NCI-H69 (cell line): Measurements from ENCODE around the gene NT5C2.
"Not testable (repeated sequence)": the region's sequence is repeated elsewhere in the genome, so short reads cannot be mapped to it uniquely, and the experiment has no call there.

Source experiments
- DNase-seq: peaks from one replicate; lab custom pipeline; 2025; lab: John Stamatoyannopoulos, UW

The NT5C2 gene

DNA sequence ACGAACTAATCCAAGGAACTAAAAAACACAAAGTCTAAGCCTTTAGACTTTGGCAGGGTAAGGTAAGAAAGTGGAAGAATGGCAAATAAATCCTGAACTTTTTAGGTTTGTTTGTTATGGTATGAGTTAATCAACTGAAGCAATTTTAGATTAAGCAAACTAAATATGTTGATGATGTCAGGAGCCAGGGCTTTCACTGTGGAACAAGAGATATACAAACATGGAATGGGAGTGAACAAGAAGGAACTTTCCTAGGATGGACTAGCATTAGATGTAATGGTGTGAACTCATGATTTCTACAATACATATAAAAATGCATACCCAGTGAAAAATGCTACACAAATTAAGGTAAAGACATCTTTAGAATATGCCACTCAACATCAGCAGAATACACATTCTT lies 35.8 kb downstream of the NT5C2 start:
- DNase-seq = no peak

DNA sequence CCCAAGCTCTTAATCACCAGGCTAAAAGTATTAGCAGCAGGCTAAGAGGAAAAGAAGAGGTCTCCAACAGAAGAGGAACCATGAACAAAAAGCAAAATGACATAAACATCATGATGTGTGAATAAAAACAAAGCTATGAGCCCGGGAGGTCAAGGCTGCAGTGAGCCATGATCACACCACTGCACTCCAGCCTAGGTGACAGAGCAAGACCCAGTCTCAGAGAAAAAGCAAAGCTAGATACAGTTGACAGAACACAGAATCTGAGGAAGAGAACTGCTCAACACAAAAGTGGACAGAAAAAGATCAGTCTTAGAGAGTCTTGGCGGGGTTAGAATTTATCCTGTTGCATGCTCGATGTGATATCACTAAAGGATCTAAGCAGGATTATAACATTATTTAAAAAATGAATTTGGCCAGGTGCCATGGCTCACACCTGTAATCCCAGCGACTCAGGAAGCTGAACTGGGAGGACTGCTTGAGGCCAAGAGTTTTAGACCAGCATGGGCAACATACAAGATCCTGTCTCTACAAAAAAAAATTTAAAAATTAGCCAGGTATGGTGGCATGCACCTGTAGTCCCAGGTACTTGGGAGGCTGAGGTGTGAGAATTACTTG lies 37.5 kb downstream of the NT5C2 start:
- peak; percentile 14 for DNase-seq

- DNase-seq = peak; percentile 64
Measured at GRCh38 chr10:103154521-103155299, 38.4 kb downstream of the NT5C2 start.

GRCh38 chr10:103153302-103154197 lies 39.5 kb downstream of the NT5C2 start:
- peak; percentile 51 for DNase-seq

- DNase-seq = no peak
Measured at GRCh38 chr10:103149991-103150622, 43.0 kb downstream of the NT5C2 start.

- no peak for DNase-seq
Measured at GRCh38 chr10:103147645-103148044, 45.4 kb downstream of the NT5C2 start.

GRCh38 chr10:103145860-103146466 lies 47.1 kb downstream of the NT5C2 start:
- DNase-seq = peak; percentile 44

GRCh38 chr10:103145046-103145445 lies 48.0 kb downstream of the NT5C2 start:
- DNase-seq = no peak

GRCh38 chr10:103144041-103144440 lies 49.0 kb downstream of the NT5C2 start:
- no peak for DNase-seq

DNA sequence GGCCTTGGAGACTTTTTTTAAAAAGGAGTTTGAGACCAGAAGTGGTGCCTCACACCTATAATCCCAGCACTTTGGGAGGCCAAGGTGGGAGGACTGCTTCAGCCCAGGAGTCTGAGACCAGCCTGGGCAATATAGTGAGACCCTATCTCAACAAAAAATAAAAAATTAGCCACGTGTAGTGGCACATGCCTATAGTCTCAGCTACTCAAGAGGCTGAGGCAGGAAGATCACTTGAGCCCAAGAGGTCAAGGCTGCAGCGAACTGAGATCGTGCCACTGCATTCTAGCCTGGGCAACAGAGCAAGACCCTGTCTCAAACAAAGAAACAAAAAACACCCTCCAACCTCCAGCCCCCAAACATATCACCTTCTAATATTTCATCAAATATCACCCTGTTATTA lies 49.4 kb downstream of the NT5C2 start:
- not testable (repeated sequence) for DNase-seq

DNA sequence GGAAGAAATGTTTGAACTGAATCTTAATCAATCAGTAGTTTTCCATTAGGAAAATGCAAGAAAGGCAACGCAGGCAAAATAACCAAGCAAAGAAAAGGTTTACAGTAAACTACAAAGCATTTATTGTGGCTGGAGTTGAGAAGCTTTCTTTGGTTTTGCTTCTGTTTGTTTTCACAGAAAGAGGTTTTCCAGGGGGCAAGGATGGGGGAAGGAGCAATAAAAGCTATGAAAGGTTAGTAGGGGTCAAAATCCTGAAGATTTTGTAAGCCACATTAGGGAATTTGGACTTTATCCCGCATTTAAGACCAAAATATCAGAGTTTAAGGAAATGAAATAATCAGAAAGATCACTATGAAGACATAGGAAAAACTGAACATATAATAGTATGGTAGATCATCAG lies 51.1 kb downstream of the NT5C2 start:
- DNase-seq = no peak

DNA sequence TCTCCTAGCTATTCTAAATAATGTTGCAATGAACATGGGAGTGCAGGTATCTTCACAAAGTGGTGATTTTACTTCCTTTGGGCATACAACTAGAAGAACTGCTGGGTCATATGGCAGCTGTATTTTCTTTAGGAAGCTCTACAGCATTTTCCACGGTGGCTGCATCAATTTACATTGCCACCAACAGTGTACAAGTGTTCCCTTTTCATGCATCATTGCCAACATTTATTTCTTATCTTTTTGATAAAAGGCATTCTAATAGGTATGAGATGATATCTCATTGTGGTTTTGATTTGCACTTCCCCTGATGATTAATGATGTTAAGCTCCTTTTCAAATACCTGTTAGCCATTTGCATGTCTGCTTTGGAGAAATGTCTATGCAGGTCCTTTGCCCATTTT lies 52.6 kb downstream of the NT5C2 start:
- no peak for DNase-seq

DNA sequence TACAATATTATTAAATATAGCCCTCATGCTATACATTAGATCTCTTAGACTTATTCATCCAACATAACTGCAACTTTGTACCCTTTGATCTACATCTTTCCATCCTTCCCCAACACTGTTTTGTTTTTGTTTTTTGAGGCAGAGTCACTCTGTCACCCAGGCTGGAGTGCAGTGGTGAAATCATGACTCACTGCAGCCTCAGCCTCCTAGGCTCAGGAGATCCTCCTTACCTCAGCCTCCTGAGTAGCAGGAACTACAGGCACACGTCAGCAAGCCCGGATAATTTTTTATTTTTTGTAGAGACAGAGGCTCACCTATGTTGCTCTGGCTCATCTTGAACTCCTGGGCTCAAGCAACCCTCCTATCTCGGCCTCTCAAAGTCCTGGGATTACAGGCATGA lies 53.3 kb downstream of the NT5C2 start:
- DNase-seq = no peak

GRCh38 chr10:103135168-103135567 lies 57.9 kb downstream of the NT5C2 start:
- DNase-seq = not testable (repeated sequence)

DNA sequence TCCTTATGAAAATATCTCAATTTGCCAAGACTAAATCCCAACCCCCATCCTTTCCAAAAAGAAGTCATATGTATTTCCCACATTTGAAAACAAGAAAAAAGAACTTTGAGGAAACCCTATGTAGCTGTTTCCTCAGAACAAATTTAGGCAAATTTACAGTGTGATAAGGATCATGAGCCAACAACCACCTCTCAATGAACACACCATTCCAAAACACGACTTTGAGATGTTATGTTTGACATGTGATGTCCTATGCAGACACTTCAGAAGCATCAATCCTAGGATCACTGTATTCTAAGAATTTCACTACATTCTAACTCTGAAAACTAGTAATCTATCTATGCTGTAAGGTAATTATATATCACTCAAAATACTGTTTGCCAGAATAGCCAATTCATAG lies 62.2 kb downstream of the NT5C2 start:
- no peak for DNase-seq

DNA sequence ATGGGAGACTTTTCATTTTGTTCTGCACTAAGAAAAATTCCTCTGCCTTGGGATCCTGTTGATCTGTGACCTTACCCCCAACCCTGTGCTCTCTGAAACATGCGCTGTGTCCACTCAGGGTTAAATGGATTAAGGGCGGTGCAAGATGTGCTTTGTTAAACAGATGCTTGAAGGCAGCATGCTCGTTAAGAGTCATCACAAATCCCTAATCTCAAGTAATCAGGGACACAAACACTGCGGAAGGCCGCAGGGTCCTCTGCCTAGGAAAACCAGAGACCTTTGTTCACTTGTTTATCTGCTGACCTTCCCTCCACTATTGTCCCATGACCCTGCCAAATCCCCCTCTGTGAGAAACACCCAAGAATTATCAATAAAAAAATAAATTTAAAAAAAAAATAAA lies 62.9 kb downstream of the NT5C2 start:
- DNase-seq = not testable (repeated sequence)

DNA sequence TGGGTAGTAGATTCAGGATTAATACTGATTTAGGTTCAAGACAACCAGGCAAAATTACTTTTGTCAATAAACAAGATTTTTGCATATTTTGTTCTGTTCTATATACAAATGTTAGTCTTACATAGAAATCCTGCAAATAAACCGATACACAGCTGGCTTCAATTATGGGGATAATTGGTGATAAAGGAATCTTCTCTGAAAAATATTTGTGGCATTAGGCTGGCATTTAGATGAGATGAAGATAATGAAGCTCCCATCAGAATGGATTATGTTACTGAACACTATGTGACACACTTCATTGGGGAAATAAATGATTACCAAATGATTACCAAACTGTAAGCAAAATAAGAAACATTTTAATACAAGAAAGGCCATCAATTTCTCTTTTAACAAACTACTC lies 65.8 kb downstream of the NT5C2 start:
- no peak for DNase-seq

- DNase-seq = no peak
Measured at GRCh38 chr10:103125323-103126267, 67.5 kb downstream of the NT5C2 start.

GRCh38 chr10:103124420-103125096 lies 68.5 kb downstream of the NT5C2 start:
- DNase-seq = no peak
